T-helper 1 cell treated with Interleukin-12 subunit alpha and Interleukin-12 subunit beta and Interleukin-4 antibody, amounts not matched to agents 30 μg/mL and 1 μg/mL, for 36 hours (primary cell): ENCODE measurements around the gene IL12RB1.
"Not testable (repeated sequence)": the region's sequence is repeated elsewhere in the genome, so short reads cannot be mapped to it uniquely, and the experiment has no call there.

Source experiments
- H3K27ac Mint-ChIP-seq: one replicate; pipeline ENCODE4 v1.8.0; 2021; ENCODE audit warnings: mild to moderate bottlenecking, mixed read lengths
- H3K27me3 Mint-ChIP-seq: one replicate; pipeline ENCODE4 v1.8.0; 2021; ENCODE audit warnings: low read depth, mixed read lengths
- H3K36me3 Mint-ChIP-seq: one replicate; pipeline ENCODE4 v1.8.0; 2021; ENCODE audit warnings: low read depth, mixed read lengths
- H3K4me1 Mint-ChIP-seq: one replicate; pipeline ENCODE4 v1.8.0; 2021; ENCODE audit warnings: low read depth, mixed read lengths
- H3K4me3 Mint-ChIP-seq: one replicate; pipeline ENCODE4 v1.8.0; 2021; ENCODE audit warnings: mild to moderate bottlenecking, moderate library complexity, mixed read lengths
- H3K9me3 Mint-ChIP-seq: one replicate; pipeline ENCODE4 v1.8.0; 2021; ENCODE audit warnings: mixed read lengths

IL12RB1 gene

DNA sequence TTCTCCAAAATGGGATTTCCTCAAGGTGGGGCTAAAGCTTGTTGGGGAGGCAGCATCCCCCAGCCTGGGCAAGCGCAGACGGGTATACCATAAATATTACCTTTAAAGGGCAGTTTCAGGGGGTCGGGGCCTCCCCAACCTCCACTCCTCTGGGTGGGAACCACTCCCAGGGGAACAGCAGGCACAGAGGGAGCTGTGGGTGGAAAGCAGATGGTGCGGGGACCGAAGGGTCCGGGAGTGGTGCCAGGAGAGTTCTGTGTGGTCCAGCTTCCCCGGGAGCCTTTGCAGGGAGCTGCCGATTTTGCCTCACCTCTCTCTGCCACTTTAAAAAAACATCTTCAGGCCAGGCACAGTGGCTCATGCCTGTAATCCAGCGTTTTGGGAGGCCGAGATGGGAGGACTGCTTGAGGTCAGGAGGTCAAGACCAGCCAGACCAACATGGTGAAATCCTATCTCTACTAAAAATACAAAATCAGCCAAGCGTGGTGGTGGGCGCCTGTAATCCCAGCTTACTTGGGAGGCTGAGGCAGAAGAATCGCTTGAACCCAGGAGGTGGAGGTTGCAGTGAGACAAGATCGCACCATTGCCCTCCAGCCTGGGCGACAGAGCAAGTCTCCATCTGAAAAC is 16.3 kb upstream of the IL12RB1 start:
- peaks cover 3% of the 10 kb centered on the region for H3K36me3 Mint-ChIP-seq
- H3K27ac Mint-ChIP-seq: no peak overlapping the region
- H3K27me3 Mint-ChIP-seq: peaks cover 12% of the 10 kb centered on the region
- H3K4me3 Mint-ChIP-seq: no peak overlapping the region
- peaks cover 20% of the 10 kb centered on the region for H3K4me1 Mint-ChIP-seq
- no peaks in the 10 kb centered on the region for H3K9me3 Mint-ChIP-seq

DNA sequence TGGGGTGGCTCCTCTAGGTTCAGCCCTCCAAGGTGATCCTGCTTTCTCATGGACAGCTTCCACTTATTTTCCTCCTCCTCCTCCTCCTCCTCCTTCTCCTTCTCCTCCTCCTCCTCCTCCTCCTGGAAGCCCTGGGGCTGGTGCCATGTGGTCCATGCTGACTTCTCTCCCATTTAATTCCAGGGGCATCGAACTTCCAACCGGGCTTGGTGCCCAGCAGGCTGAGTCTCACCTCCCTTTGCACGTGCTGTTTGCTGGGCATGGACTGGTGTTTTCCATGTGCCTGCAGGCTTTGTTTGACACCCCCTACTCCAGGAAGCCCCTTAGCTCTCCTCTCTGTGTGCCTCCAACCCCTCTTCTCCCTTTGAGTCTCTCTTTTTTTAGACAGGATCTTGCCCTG is 14.5 kb upstream of the IL12RB1 start:
- no peak overlapping the region for H3K4me3 Mint-ChIP-seq
- peaks cover 25% of the 10 kb centered on the region for H3K4me1 Mint-ChIP-seq
- H3K36me3 Mint-ChIP-seq: peaks cover 3% of the 10 kb centered on the region
- peaks cover 12% of the 10 kb centered on the region for H3K27me3 Mint-ChIP-seq
- H3K9me3 Mint-ChIP-seq: no peaks in the 10 kb centered on the region
- H3K27ac Mint-ChIP-seq: no peak overlapping the region

GRCh38 chr19:18100710-18101109 is 14.0 kb upstream of the IL12RB1 start:
- H3K4me3 Mint-ChIP-seq: no peak overlapping the region
- H3K4me1 Mint-ChIP-seq: peaks cover 25% of the 10 kb centered on the region
- H3K36me3 Mint-ChIP-seq: peaks cover 3% of the 10 kb centered on the region
- H3K9me3 Mint-ChIP-seq: no peaks in the 10 kb centered on the region
- H3K27ac Mint-ChIP-seq: no peak overlapping the region
- H3K27me3 Mint-ChIP-seq: peaks cover 12% of the 10 kb centered on the region

GRCh38 chr19:18099623-18099995 is 12.9 kb upstream of the IL12RB1 start:
- Mint-ChIP-seq H3K4me3 (no peak overlapping the region), H3K27ac (no peak overlapping the region), H3K36me3 (peaks cover 3% of the 10 kb centered on the region), H3K4me1 (peaks cover 27% of the 10 kb centered on the region), H3K27me3 (peaks cover 12% of the 10 kb centered on the region), H3K9me3 (no peaks in the 10 kb centered on the region)

- no peak overlapping the region for H3K27ac Mint-ChIP-seq
- H3K4me3 Mint-ChIP-seq: peak overlapping the region; percentile 82
- peaks cover 24% of the 10 kb centered on the region for H3K4me1 Mint-ChIP-seq
- peaks cover 3% of the 10 kb centered on the region for H3K36me3 Mint-ChIP-seq
- peaks cover 12% of the 10 kb centered on the region for H3K27me3 Mint-ChIP-seq
- H3K9me3 Mint-ChIP-seq: no peaks in the 10 kb centered on the region
Measured at GRCh38 chr19:18098891-18099622, 12.3 kb upstream of the IL12RB1 start.

GRCh38 chr19:18097993-18098890 is 11.5 kb upstream of the IL12RB1 start:
- H3K4me3 Mint-ChIP-seq: peak overlapping the region; percentile 82
- peaks cover 12% of the 10 kb centered on the region for H3K27me3 Mint-ChIP-seq
- no peaks in the 10 kb centered on the region for H3K9me3 Mint-ChIP-seq
- H3K27ac Mint-ChIP-seq: peak overlapping the region; percentile 52
- peaks cover 3% of the 10 kb centered on the region for H3K36me3 Mint-ChIP-seq
- peaks cover 24% of the 10 kb centered on the region for H3K4me1 Mint-ChIP-seq

DNA sequence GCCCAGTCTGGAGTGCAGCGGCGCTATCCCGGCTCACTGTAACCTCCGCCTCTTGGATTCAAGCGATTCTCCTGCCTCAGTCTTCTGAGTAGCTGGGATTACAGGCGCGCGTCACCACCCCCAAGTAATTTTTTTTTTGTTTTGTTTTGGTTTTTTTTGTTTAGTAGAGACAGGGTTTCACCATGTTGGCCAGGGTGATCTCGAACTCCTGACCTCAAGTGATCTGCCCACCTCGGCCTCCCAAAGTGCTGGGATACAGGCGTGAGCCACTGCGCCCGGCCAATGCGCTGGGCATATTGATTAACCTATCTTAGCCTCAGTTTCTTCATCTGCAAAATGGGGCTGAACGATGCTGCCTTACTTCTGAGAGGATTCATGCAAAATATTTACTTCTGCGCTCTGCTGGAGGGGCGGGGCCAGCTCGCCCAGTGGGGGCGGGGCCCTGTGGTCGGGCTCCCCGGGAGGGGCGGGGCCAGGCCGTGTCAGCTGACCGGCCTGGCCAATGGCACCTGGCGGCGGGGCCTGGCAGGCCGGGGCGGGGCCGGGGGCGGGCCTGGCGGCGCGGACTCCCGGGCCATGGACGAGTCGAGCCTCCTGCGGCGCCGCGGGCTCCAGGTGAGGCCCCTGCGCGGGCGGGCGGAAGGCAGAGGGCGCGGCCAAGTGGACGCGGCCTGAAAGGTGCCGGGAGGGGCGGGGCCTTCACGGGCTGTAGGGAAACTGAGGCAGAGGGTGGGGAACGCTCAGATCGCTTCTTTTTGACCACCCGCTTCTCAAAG is 10.7 kb upstream of the IL12RB1 start, which contains the start of gene MAST3:
TSS of gene MAST3 (plus strand) at position 562 of the 776 bp plus-strand sequence. CDS start at position 577, 15 bp downstream.
- Mint-ChIP-seq H3K4me1 (peaks cover 29% of the 10 kb centered on the region), H3K27me3 (peaks cover 12% of the 10 kb centered on the region), H3K4me3 (peak within 1 kb of the TSS; percentile 82), H3K27ac (peak within 1 kb of the TSS; percentile 52), H3K36me3 (peaks cover 3% of the 10 kb centered on the region), H3K9me3 (no peaks in the 10 kb centered on the region)

- no peaks in the 10 kb centered on the region for H3K9me3 Mint-ChIP-seq
- H3K27me3 Mint-ChIP-seq: peaks cover 12% of the 10 kb centered on the region
- H3K27ac Mint-ChIP-seq: no peak overlapping the region
- peaks cover 3% of the 10 kb centered on the region for H3K36me3 Mint-ChIP-seq
- no peak overlapping the region for H3K4me3 Mint-ChIP-seq
- peaks cover 32% of the 10 kb centered on the region for H3K4me1 Mint-ChIP-seq
Measured at GRCh38 chr19:18096258-18096657, 9.5 kb upstream of the IL12RB1 start.

DNA sequence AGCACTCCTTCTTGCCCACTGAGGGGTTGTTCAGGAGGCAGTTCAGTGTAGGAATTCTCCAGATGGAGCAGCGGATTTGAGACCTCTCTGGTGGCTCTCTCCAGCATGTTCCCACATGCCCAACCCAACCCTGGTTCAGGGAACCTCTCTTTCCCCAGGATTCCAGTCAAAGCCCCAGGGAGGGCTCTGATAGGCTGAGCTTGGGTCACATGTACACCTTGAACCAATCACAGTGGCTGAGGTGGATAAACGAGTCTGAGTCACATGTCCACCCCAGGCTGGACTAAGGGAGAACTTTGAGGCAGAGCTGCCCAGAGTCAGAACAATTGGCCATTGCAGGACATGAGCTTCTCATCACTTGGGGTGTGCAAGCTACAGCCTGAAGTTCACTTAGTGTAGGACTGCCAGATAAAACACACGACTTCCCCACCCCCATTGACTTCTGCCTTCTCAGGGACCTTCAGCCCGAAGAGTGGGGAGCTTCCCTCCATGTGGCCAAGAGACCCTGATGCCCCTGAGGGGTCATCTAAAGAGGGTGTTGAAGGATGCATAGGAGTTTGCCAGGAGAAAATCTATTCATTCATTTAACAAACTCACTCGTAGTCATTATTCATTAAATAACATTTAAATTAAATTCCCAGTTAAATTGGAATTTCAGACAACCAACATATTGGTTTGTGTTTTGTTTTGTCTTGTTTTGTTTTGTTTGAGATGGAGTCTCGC is 6.9 kb upstream of the IL12RB1 start:
- Mint-ChIP-seq H3K9me3 (no peaks in the 10 kb centered on the region), H3K27me3 (peaks cover 4% of the 10 kb centered on the region), H3K4me1 (peaks cover 49% of the 10 kb centered on the region), H3K4me3 (no peak overlapping the region), H3K36me3 (no peaks in the 10 kb centered on the region), H3K27ac (no peak overlapping the region)

DNA sequence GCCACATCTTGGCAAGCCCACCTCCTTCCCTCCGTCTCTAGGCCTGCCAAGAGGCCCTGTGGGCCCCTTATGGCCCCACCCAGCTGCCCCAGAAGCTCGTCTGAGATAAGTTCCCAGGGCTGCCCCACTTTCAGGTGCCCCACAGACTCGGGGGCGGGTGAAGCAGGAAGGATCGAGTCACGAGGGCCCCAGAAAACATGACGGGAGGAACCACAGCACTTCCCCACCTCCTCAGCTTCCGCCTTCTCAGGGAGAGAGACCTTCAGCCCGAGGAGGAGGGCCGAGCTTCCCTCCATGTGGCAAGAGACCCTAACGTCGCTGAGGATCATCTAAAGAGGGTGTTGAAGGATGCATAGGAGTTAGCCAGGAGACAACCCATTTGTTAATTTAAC is 4.5 kb upstream of the IL12RB1 start:
- Mint-ChIP-seq H3K27me3 (no peaks in the 10 kb centered on the region), H3K27ac (peak overlapping the region; percentile 94), H3K9me3 (no peaks in the 10 kb centered on the region), H3K4me3 (peak overlapping the region; percentile 49), H3K4me1 (peaks cover 52% of the 10 kb centered on the region), H3K36me3 (peaks cover 4% of the 10 kb centered on the region)

DNA sequence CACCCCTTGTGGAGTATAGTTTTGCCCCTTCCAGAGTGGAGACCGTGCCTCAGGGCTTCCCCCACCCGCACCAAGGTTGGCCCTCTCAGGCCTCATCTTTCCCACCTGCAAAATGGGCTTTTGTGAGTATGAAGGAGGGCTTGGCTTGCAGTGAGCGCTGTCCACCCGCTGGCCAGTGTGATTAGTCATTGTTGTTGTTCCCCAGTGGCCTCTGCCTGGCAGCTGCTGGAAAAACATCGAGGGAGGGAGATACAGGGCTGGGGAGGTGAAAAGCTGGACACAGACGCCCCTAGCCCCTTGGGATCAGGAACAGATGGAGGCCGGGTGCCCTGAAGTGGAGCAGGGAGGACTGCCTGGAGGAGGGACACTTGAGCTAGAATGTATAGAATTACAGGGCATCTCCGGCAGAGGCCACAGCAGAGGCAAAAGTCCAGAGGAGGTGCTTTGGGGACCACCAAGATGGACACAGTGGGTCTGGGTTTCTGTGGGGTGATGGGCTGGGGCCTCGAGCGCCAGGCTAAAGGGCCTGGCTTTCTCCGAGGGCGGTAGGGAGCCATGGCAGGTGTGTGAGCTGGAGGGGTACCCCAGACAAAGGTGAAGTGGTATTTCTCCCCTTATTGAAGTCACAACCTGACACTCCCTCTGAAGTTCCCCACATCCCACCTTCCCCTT is 3.9 kb upstream of the IL12RB1 start:
- peak overlapping the region; percentile 61 for H3K4me3 Mint-ChIP-seq
- peaks cover 53% of the 10 kb centered on the region for H3K4me1 Mint-ChIP-seq
- H3K9me3 Mint-ChIP-seq: no peaks in the 10 kb centered on the region
- H3K36me3 Mint-ChIP-seq: peaks cover 4% of the 10 kb centered on the region
- peak overlapping the region; percentile 94 for H3K27ac Mint-ChIP-seq
- no peaks in the 10 kb centered on the region for H3K27me3 Mint-ChIP-seq

- Mint-ChIP-seq H3K36me3 (peaks cover 6% of the 10 kb centered on the region), H3K9me3 (no peaks in the 10 kb centered on the region), H3K4me1 (peaks cover 54% of the 10 kb centered on the region), H3K4me3 (no peak overlapping the region), H3K27me3 (no peaks in the 10 kb centered on the region), H3K27ac (peak overlapping the region; percentile 94)
Measured at GRCh38 chr19:18089726-18090125, 3.0 kb upstream of the IL12RB1 start.

DNA sequence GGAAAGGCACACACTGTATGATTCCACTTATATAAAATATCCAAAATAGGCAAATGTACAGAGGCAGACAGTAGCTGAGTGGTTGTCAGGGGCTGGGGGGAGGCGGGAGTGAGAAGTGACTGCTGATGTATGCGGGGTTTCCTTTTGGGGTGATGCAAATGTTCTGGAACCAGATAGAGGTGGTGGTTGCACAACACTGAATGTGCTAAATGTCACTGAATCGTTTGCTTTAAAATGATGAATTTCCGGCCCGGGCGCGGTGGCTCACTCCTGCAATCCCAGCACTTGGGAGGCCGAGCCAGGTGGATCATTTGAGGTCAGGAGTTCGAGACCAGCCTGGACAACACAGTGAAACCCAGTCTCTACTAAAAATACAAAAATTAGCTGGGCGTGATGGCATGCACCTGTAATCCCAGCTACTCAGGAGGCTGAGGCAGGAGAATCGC is 2.4 kb upstream of the IL12RB1 start:
- not testable (repeated sequence) for H3K27me3 Mint-ChIP-seq, H3K9me3 Mint-ChIP-seq
- peaks cover 60% of the 10 kb centered on the region for H3K4me1 Mint-ChIP-seq
- H3K27ac Mint-ChIP-seq: peak overlapping the region; percentile 94
- peaks cover 12% of the 10 kb centered on the region for H3K36me3 Mint-ChIP-seq
- peak overlapping the region; percentile 63 for H3K4me3 Mint-ChIP-seq
